HepG2 (cell line): Measurements from ENCODE around the gene RRBP1. TPM values are rescaled to one million over a fixed set of nuclear protein-coding genes. Genes with fewer than 3 reads are reported as not detected.

Source experiments
- ATAC-seq: fragments of 200-7000 bp; cut with Tn5 transposase; 3 replicates; pipeline ENCODE4 v1.9.1; 2020; ENCODE audit warnings: mild to moderate bottlenecking, moderate library complexity
- BruUV-seq: library from RNA; stranded (reverse); fragments of 400-500 nt; replicated peaks from 2 replicates; lab custom pipeline; 2021; lab: Mats Ljungman, UMichigan
- CTCF ChIA-PET: fragments of 300-600 bp; formaldehyde crosslinking; extraction: SDS; loops from one replicate; lab custom pipeline; 2021; ENCODE audit warnings: low total read pairs, inconsistent platforms, low intra/inter-chr PET ratio; lab: Yijun Ruan, JAX
- POLR2A ChIA-PET: fragments of 350-600 bp; sonication (Branson Sonifier 250); formaldehyde crosslinking; loops from one replicate; lab custom pipeline; 2020; ENCODE audit warnings: antibody characterized with exemption, inconsistent platforms; lab: Yijun Ruan, JAX
- DNase-seq: peaks from one replicate; pipeline ENCODE4 v3.0.0-alpha.2; 2015; ENCODE audit warnings: low spot score
- FAIRE-seq: peaks from 3 replicates; lab custom pipeline; 2011; peaks lifted over from hg19 to GRCh38; lab: Jason Lieb, UNC
- H2AFZ ChIP-seq: one replicate; pipeline ENCODE4 v1.6.1; 2011; ENCODE audit warnings: low read length, inconsistent platforms
- H3K27ac ChIP-seq: fragments of 300-600 bp; 3 replicates; pipeline ENCODE4 v1.8.0; 2011; ENCODE audit warnings: mixed run types, mild to moderate bottlenecking, mixed read lengths, low read length, inconsistent platforms; ENCODE audit not compliant: insufficient read depth; ENCODE audit errors: extremely low read length
- H3K27me3 ChIP-seq, 2 experiments: fragments of 200-600 bp in 1 of 2; 2 replicates in 1 of 2; 3 replicates in 1 of 2; pipeline versions ENCODE4 v1.6.0 to v1.8.0; 2011; ENCODE audit warnings: low read length in 2 of 2, mild to moderate bottlenecking in 2 of 2, moderate library complexity in 2 of 2, inconsistent platforms in 1 of 2; ENCODE audit not compliant: insufficient read depth in 2 of 2, control insufficient read depth in 1 of 2
- H3K36me3 ChIP-seq, 2 experiments: fragments of 200-600 bp in 1 of 2; replicated peaks in 1 of 2; 2 replicates in 1 of 2; 3 replicates in 1 of 2; pipeline versions ENCODE4 v1.5.1 to v1.8.0; 2011; ENCODE audit warnings: low read length in 2 of 2, inconsistent platforms in 1 of 2; ENCODE audit not compliant: insufficient read depth in 2 of 2, control insufficient read depth in 1 of 2
- H3K4me1 ChIP-seq: 2 replicates; pipeline ENCODE4 v1.5.1; 2012; ENCODE audit warnings: low read length, inconsistent platforms; ENCODE audit not compliant: insufficient read depth
- H3K4me2 ChIP-seq: 2 replicates; pipeline ENCODE4 v1.6.0; 2011; ENCODE audit warnings: low read depth, low read length, inconsistent platforms
- H3K4me3 ChIP-seq, 3 experiments: fragments of 200-600 bp in 1 of 3; sonication (generic), shearing (Covaris generic) in 1 of 3; replicated peaks in 1 of 3; 2 replicates each; pipeline ENCODE4 v1.5.1; 2011 to 2016; ENCODE audit warnings: low read length in 3 of 3, inconsistent platforms in 2 of 3, low read depth in 2 of 3, mild to moderate bottlenecking in 2 of 3, control low read depth in 1 of 3, mixed read lengths in 1 of 3; ENCODE audit not compliant: insufficient read depth in 1 of 3
- H3K79me2 ChIP-seq: one replicate; pipeline ENCODE4 v1.6.1; 2011; ENCODE audit warnings: low read length, inconsistent platforms; ENCODE audit not compliant: insufficient read depth
- H3K9ac ChIP-seq: 2 replicates; pipeline ENCODE4 v1.6.0; 2011; ENCODE audit warnings: mild to moderate bottlenecking, low read depth, low read length, inconsistent platforms; ENCODE audit not compliant: insufficient read depth
- H3K9me3 ChIP-seq: 2 replicates; pipeline ENCODE4 v1.5.1; 2012; ENCODE audit warnings: mild to moderate bottlenecking, low read length
- H4K20me1 ChIP-seq: 2 replicates; pipeline ENCODE4 v1.6.0; 2011; ENCODE audit warnings: inconsistent platforms, mild to moderate bottlenecking, low read length, moderate library complexity; ENCODE audit not compliant: insufficient read depth
- BHLHE40 ChIP-seq: IDR thresholded peaks from 2 replicates; pipeline ENCODE4 v1.6.1; 2011; ENCODE audit warnings: low read length, improper control_type of control experiment
- CBX5 ChIP-seq: sonication (generic); formaldehyde crosslinking; IDR thresholded peaks from 2 replicates; pipeline ENCODE4 v1.4.0; 2020; ENCODE audit warnings: missing genetic modification reagents, borderline replicate concordance
- CCAR2 ChIP-seq: fragments of 200-400 bp; formaldehyde crosslinking; optimal IDR thresholded peaks from 2 replicates; pipeline ENCODE3; 2018; ENCODE audit warnings: low read depth, mild to moderate bottlenecking, low read length, moderate library complexity
- CREM ChIP-seq, 2 experiments: sonication (generic) in 1 of 2; formaldehyde crosslinking in 1 of 2; IDR thresholded peaks; 2 replicates each; pipeline versions ENCODE4 v1.4.0 to v1.6.1; 2016 to 2020; ENCODE audit warnings: antibody characterized with exemption in 1 of 2, mild to moderate bottlenecking in 1 of 2, missing genetic modification reagents in 1 of 2
- ESRRA ChIP-seq: sonication (generic); formaldehyde crosslinking; IDR thresholded peaks from 2 replicates; pipeline ENCODE4 v1.5.1; 2020; ENCODE audit warnings: mild to moderate bottlenecking, low read depth, missing genetic modification reagents
- KLF12 ChIP-seq: sonication (generic); formaldehyde crosslinking; IDR thresholded peaks from 2 replicates; pipeline ENCODE4 v1.4.0; 2020; ENCODE audit warnings: missing genetic modification reagents, borderline replicate concordance
- MTA3 ChIP-seq: sonication (generic); formaldehyde crosslinking; IDR thresholded peaks from 2 replicates; pipeline ENCODE4 v1.4.0; 2020; ENCODE audit warnings: missing genetic modification reagents
- SIN3B ChIP-seq: fragments of 150-350 bp; IDR thresholded peaks from 2 replicates; pipeline ENCODE4 v1.6.1; 2014; ENCODE audit warnings: low read length
- SIX4 ChIP-seq: sonication (generic); formaldehyde crosslinking; IDR thresholded peaks from 2 replicates; pipeline ENCODE4 v1.4.0; 2020; ENCODE audit warnings: missing genetic modification reagents
- SOX13 ChIP-seq, 3 experiments: fragments of 450-650 bp in 1 of 3; sonication (generic) in 1 of 3; formaldehyde crosslinking in 1 of 3; IDR thresholded peaks in 2 of 3; conservative IDR thresholded peaks in 1 of 3; 2 replicates each; pipeline versions ENCODE4 v1.5.0 to v1.6.1; 2016 to 2020; ENCODE audit warnings: antibody characterized with exemption in 1 of 3, mild to moderate bottlenecking in 1 of 3, missing compliant biosample characterization in 1 of 3, missing genetic modification reagents in 1 of 3, moderate library complexity in 1 of 3
- TOPORS ChIP-seq: sonication (generic); formaldehyde crosslinking; IDR thresholded peaks from 2 replicates; pipeline ENCODE4 v1.8.0; 2023; ENCODE audit warnings: mild to moderate bottlenecking, missing genetic modification reagents
- WIZ ChIP-seq: sonication (generic); formaldehyde crosslinking; IDR thresholded peaks from 2 replicates; pipeline ENCODE4 v1.5.1; 2020; ENCODE audit warnings: mild to moderate bottlenecking, missing genetic modification reagents
- ZFP1 ChIP-seq: IDR thresholded peaks from 2 replicates; pipeline ENCODE4 v1.6.1; 2016
- ZNF20 ChIP-seq: sonication (generic); formaldehyde crosslinking; IDR thresholded peaks from 2 replicates; pipeline ENCODE4 v1.4.0; 2020; ENCODE audit warnings: mild to moderate bottlenecking, moderate library complexity, missing genetic modification reagents
- ZNF382 ChIP-seq: sonication (generic); formaldehyde crosslinking; IDR thresholded peaks from 2 replicates; pipeline ENCODE4 v1.5.0; 2020; ENCODE audit warnings: missing genetic modification reagents, mild to moderate bottlenecking, borderline replicate concordance
- ZNF564 ChIP-seq: sonication (generic); formaldehyde crosslinking; IDR thresholded peaks from 2 replicates; pipeline ENCODE4 v1.8.1; 2023; ENCODE audit warnings: mild to moderate bottlenecking, missing genetic modification reagents
- ZNF644 ChIP-seq: IDR thresholded peaks from 2 replicates; pipeline ENCODE4 v1.6.1; 2016; ENCODE audit warnings: low read depth
- ZNF891 ChIP-seq: sonication (generic); formaldehyde crosslinking; IDR thresholded peaks from 2 replicates; pipeline ENCODE4 v1.5.0; 2020; ENCODE audit warnings: mild to moderate bottlenecking, missing genetic modification reagents
- ZSCAN12 ChIP-seq: sonication (generic); formaldehyde crosslinking; IDR thresholded peaks from 2 replicates; pipeline ENCODE4 v1.9.0; 2021; ENCODE audit warnings: mild to moderate bottlenecking, missing genetic modification reagents
- ZXDC ChIP-seq: sonication (generic); formaldehyde crosslinking; IDR thresholded peaks from 2 replicates; pipeline ENCODE4 v1.5.0; 2020; ENCODE audit warnings: mild to moderate bottlenecking, missing genetic modification reagents
- WGBS: methylation state at CpG from one replicate; pipeline ENCODE4 v1.1.6; 2017; ENCODE audit warnings: low lambda C conversion rate; 5-methylcytosine and 5-hydroxymethylcytosine counted together
- in situ Hi-C: cut with HindIII; loops from 2 replicates; pipeline ENCODE4 v1.10.0; 2017; ENCODE audit warnings: low pct_unique_long_range_greater_than_20kb; ENCODE audit not compliant: extremely low pct_ligation_motif_present
- intact Hi-C: fragments of 100-400 bp; cut with micrococcal nuclease; formaldehyde crosslinking; loops from one replicate; pipeline ENCODE4 v1.10.0; 2022; ENCODE audit not compliant: unreplicated experiment
- polyA plus RNA-seq, 8 experiments: library from polyadenylated mRNA; depleted of rRNA in 3 of 8; stranded (reverse) in 7 of 8; unstranded in 1 of 8; fragments of >200 nt; fragmentation: Illumina TruSeq in 4 of 8; extraction: Trizol in 4 of 8; gene quantifications; 2 replicates each; pipeline versions ENCODE4 v1.2.1 to v1.2.3, GENCODE V29; 2011 to 2016; ENCODE audit warnings: low read depth in 4 of 8, missing spikeins in 1 of 8, mixed read lengths in 1 of 8; ENCODE audit not compliant: insufficient read depth in 1 of 8
- total RNA-seq, 5 experiments: library from RNA; depleted of rRNA; stranded (reverse); fragments of >200 nt; fragmentation: Illumina TruSeq; extraction: Trizol; gene quantifications; 2 replicates each; pipeline ENCODE4 v1.2.3, GENCODE V29; 2016; ENCODE audit warnings: low read depth in 1 of 5

The RRBP1 gene
- total and polyA plus RNA-seq, 2 of the 13 experiments (the other 11 are each of a cell fraction or from before 2014, with no cell fraction given), result 150 to 222 TPM

DNA sequence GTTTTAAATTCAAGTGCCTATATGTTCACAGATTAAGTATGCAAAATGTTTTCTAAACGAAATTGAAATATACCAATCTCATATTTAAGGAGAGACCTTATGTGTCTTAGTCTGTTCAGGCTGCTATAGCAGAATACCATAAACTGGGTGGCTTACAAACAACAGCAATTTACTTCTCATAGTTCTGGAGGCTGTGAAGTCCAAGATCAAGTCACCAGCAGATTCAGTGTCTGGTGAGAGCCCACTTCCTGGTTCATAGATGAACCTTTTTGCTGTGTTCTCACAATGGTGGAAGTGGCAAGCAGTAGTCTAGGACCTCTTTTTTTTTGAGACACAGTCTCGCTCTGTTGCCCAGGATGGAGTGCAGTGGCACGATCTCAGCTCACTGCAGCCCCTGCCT is 115.7 kb downstream of the RRBP1 start:
- in situ Hi-C loops, result no loop called here

GRCh38 chr20:17565169-17565845 is 116.7 kb downstream of the RRBP1 start:
- no peaks in the 10 kb centered on the region for H3K36me3 ChIP-seq
- 51% methylated on average over 4 of the region's 4 CpGs for WGBS
- H3K79me2 ChIP-seq, result no peaks in the 10 kb centered on the region
- H3K9ac ChIP-seq, result no peak overlapping the region
- H3K4me3 ChIP-seq, result no peak overlapping the region
- H3K27me3 ChIP-seq, result no peaks in the 10 kb centered on the region
- DNase-seq (no peak), ATAC-seq (no peak)
- intact Hi-C loops, result no loop called here
- no peak overlapping the region for H3K27ac ChIP-seq
- in situ Hi-C loops, result no loop called here
- no peak overlapping the region for H2AFZ ChIP-seq
- no peak for TF ChIP-seq WIZ (CRISPR knock-in tag)
- no peak for TF ChIP-seq ZNF644 (CRISPR knock-in tag)
- no peak for TF ChIP-seq CCAR2
- TF ChIP-seq CBX5 (CRISPR knock-in tag), result no peak
- no peak for TF ChIP-seq ZXDC (CRISPR knock-in tag)
- no peak for TF ChIP-seq KLF12 (CRISPR knock-in tag)
- no peak for TF ChIP-seq SIN3B
- TF ChIP-seq TOPORS (CRISPR knock-in tag), result no peak
- TF ChIP-seq CREM (IDR thresholded peaks at IDR 0.05), result no peak
- TF ChIP-seq CREM (CRISPR knock-in tag; IDR thresholded peaks at IDR 0.05), result no peak
- TF ChIP-seq SIX4, result no peak
- no peak for TF ChIP-seq BHLHE40
- TF ChIP-seq ESRRA (CRISPR knock-in tag), result no peak
- no peak for TF ChIP-seq ZNF20 (CRISPR knock-in tag)
- no peak for TF ChIP-seq ZSCAN12 (CRISPR knock-in tag)
- TF ChIP-seq MTA3 (CRISPR knock-in tag), result no peak
- TF ChIP-seq, all 625 proteins: peak for 0
- BruUV-seq, result no TSS peak
- POLR2A ChIA-PET, result no interaction called here
- Histone ChIP-seq H3K4me2 (no peak overlapping the region), H3K4me1 (peaks cover 21% of the 10 kb centered on the region), H3K9me3 (no peaks in the 10 kb centered on the region), H4K20me1 (no peaks in the 10 kb centered on the region)
- no peak for FAIRE-seq
- CTCF ChIA-PET, result no interaction called here

More for the DNA sequence above, 115.7 kb downstream of the RRBP1 start:
- no peak overlapping the region for H3K4me2 ChIP-seq
- BruUV-seq, result no TSS peak
- no peak overlapping the region for H3K4me3 ChIP-seq
- DNase-seq (no peak), FAIRE-seq (no peak), ATAC-seq (no peak)
- H3K9ac ChIP-seq, result no peak overlapping the region
- TF ChIP-seq ZFP1 (CRISPR knock-in tag), result no peak
- TF ChIP-seq ZNF891 (CRISPR knock-in tag), result no peak
- no peak for TF ChIP-seq SOX13 (IDR thresholded peaks at IDR 0.05)
- TF ChIP-seq SOX13 (CRISPR knock-in tag; conservative IDR thresholded peaks at IDR 0.05 in 1 of 2, IDR thresholded peaks at IDR 0.05 in 1 of 2), result no peak
- TF ChIP-seq ZNF382 (CRISPR knock-in tag), result no peak
- peak; percentile 99 for TF ChIP-seq ZNF564
- TF ChIP-seq, all 625 proteins: peak for 1
- Histone ChIP-seq H3K27ac (no peak overlapping the region), H3K9me3 (no peaks in the 10 kb centered on the region), H3K36me3 (no peaks in the 10 kb centered on the region), H4K20me1 (peaks cover 4% of the 10 kb centered on the region; the same call in 1 of the 2 replicates), H3K4me1 (peaks cover 28% of the 10 kb centered on the region), H3K79me2 (peaks cover 9% of the 10 kb centered on the region), H2AFZ (no peak overlapping the region), H3K27me3 (no peaks in the 10 kb centered on the region; a peak in 1 of 5 replicates)
- intact Hi-C loops, result no loop called here
- WGBS, result 62% methylated on average over 3 of the region's 3 CpGs
- CTCF ChIA-PET, result no interaction called here
- POLR2A ChIA-PET, result interaction anchor here (0.7 kb wide), 1 partner anchor 20 kb away, joined by 3 read pairs; no protein-coding TSS in a partner anchor
